Esophagus muscularis mucosa (tissue), 4 donors: ENCODE measurements around the gene PLCZ1. TPM values are rescaled to one million over a fixed set of nuclear protein-coding genes. Genes with fewer than 3 reads are reported as not detected.

Source experiments
- DNase-seq: peaks from one replicate; pipeline ENCODE4 v3.0.0-alpha.2; 2017; ENCODE audit errors: extremely low spot score
- H3K27ac ChIP-seq, 4 donors: fragments of 200-600 bp; sonication (generic); replicated peaks in 1 of 4; 1 replicate in 3 of 4; 2 replicates in 1 of 4; pipeline ENCODE4 v1.5.1; 2016 to 2019; ENCODE audit warnings: mild to moderate bottlenecking in 1 of 4
- H3K27me3 ChIP-seq, 4 donors: fragments of 200-600 bp; sonication (generic); one replicate each; pipeline versions ENCODE4 v1.5.1 to v1.6.0; 2016 to 2019
- H3K36me3 ChIP-seq, 4 donors: fragments of 200-600 bp; sonication (generic); one replicate each; pipeline ENCODE4 v1.5.1; 2016 to 2019
- H3K4me1 ChIP-seq, 4 donors: fragments of 200-600 bp; sonication (generic); one replicate each; pipeline ENCODE4 v1.5.1; 2016 to 2019
- H3K4me3 ChIP-seq, 4 donors: fragments of 200-600 bp; sonication (generic); 1 replicate in 2 of 4; 2 replicates in 2 of 4; pipeline ENCODE4 v1.5.1; 2016 to 2019; ENCODE audit warnings: mild to moderate bottlenecking in 4 of 4, moderate library complexity in 1 of 4
- H3K9me3 ChIP-seq, 4 donors: fragments of 200-600 bp; sonication (generic); 1 replicate in 3 of 4; 2 replicates in 1 of 4; pipeline ENCODE4 v1.5.1; 2016 to 2019
- EP300 ChIP-seq: sonication (generic); formaldehyde crosslinking; IDR thresholded peaks from one replicate; pipeline ENCODE4 v1.6.1; 2017; ENCODE audit warnings: antibody characterized with exemption
- POLR2A ChIP-seq: fragments of 450-650 bp; IDR thresholded peaks from one replicate; pipeline ENCODE4 v1.6.1; 2017; ENCODE audit warnings: antibody characterized with exemption, moderate library complexity, mild to moderate bottlenecking, low read depth
- POLR2AphosphoS5 ChIP-seq, 2 donors: sonication (generic); formaldehyde crosslinking; IDR thresholded peaks; one replicate each; pipeline ENCODE4 v1.6.1; 2017; ENCODE audit warnings: antibody characterized with exemption in 2 of 2
- WGBS: methylation state at CpG from one replicate; pipeline ENCODE4 v1.1.5; 2018; 5-methylcytosine and 5-hydroxymethylcytosine counted together
- intact Hi-C: fragments of 100-400 bp; cut with DNase I; formaldehyde crosslinking; loops from one replicate; pipeline ENCODE4 v1.15.1; 2023
- total RNA-seq, 4 donors: library from RNA; depleted of rRNA; stranded (reverse); fragments of >200 nt; gene quantifications; one replicate each; pipeline versions ENCODE4 v1.1.0 to v1.2.1, GENCODE V29; 2016
- TF ChIP-seq, protein P1 (sequence below), 3 experiments: fragments of 200-600 bp in 2 of 3; fragments of 450-650 bp in 1 of 3; sonication (generic) in 2 of 3; IDR thresholded peaks; one replicate each; pipeline ENCODE4 v1.5.1; 2017 to 2019; ENCODE audit warnings: antibody characterized with exemption in 3 of 3, mild to moderate bottlenecking in 2 of 3, moderate library complexity in 1 of 3

The PLCZ1 gene
- total RNA-seq, 4 donors from 2014 or later = 0.83 TPM; not detected in 3

DNA sequence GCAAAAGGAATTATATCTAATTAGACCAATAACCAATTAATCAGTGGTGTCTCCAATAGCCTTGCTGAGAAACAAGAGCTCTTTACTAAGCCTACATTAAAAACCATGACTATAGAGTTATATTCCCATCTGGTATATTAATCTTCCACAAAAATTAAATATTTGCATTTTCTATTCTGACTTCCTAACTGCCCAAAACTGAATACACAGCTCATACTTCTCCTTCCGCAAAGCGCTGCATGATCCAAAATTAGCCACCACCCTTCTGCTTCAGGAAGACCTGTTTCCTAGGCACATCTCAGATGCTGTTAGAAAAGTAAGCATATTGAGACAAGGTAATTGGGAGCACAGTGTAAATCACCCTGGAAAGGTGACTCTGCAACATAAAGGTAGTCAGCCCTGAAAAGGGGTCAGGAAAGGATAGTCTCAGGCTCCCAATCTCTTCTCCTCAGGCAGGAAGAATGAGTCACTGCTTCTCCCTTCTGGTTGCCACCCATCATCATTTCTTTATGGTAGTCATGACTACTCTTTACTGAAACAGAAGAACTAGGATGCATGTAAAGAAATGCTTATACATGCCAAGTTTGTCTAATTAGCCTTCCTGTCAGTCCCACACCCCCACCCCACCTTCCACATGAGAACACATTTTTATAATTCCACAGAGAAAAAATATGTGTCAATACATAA, 54.3 kb downstream of the PLCZ1 start:
- Histone ChIP-seq H3K4me3 (no peak overlapping the region), H3K36me3 (no peaks in the 10 kb centered on the region), H3K27me3 (no peaks in the 10 kb centered on the region), H3K4me1 (no peaks in the 10 kb centered on the region), H3K9me3 (no peaks in the 10 kb centered on the region), H3K27ac (no peak overlapping the region)
- WGBS = 90% methylated on average over 2 of the region's 2 CpGs
- intact Hi-C loops = no loop called here
- TF ChIP-seq EP300 (no peak), POLR2A (no peak), POLR2AphosphoS5 (IDR thresholded peaks at IDR 0.05) (no peak)
- TF ChIP-seq, protein P1, sequence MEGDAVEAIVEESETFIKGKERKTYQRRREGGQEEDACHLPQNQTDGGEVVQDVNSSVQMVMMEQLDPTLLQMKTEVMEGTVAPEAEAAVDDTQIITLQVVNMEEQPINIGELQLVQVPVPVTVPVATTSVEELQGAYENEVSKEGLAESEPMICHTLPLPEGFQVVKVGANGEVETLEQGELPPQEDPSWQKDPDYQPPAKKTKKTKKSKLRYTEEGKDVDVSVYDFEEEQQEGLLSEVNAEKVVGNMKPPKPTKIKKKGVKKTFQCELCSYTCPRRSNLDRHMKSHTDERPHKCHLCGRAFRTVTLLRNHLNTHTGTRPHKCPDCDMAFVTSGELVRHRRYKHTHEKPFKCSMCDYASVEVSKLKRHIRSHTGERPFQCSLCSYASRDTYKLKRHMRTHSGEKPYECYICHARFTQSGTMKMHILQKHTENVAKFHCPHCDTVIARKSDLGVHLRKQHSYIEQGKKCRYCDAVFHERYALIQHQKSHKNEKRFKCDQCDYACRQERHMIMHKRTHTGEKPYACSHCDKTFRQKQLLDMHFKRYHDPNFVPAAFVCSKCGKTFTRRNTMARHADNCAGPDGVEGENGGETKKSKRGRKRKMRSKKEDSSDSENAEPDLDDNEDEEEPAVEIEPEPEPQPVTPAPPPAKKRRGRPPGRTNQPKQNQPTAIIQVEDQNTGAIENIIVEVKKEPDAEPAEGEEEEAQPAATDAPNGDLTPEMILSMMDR (IDR thresholded peaks at IDR 0.05) = no peak
- no peak for DNase-seq

DNA sequence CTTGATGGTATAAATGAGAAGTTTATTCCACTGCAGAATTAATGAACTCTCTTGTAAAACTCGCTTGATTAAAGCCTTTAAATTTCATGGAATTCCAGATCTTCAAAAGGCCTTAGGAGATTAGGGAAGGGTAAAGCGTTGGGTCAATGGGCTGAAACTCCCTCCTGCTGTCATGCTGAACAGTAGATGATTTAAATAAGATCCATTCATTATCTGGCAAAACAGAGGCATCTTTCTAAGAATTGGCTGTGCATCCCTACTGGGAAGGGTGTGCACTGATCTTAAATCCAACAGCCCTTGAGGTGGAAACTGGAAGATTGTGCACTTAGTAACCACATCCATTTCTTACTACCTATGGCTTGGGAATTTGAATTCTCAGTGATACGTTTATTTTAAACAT, 56.0 kb downstream of the PLCZ1 start:
- Histone ChIP-seq H3K27ac (no peak overlapping the region), H3K4me3 (no peak overlapping the region), H3K9me3 (no peaks in the 10 kb centered on the region), H3K4me1 (peaks cover 0 to 7% (median 0%) of the 10 kb centered on the region in 4 donors), H3K36me3 (no peaks in the 10 kb centered on the region), H3K27me3 (no peaks in the 10 kb centered on the region)
- TF ChIP-seq EP300 (no peak), POLR2AphosphoS5 (IDR thresholded peaks at IDR 0.05) (no peak), POLR2A (no peak)
- TF ChIP-seq, protein P1 (IDR thresholded peaks at IDR 0.05) = no peak
- intact Hi-C loops = no loop called here
- 87% methylated on average over 3 of the region's 3 CpGs for WGBS
- DNase-seq = no peak

DNA sequence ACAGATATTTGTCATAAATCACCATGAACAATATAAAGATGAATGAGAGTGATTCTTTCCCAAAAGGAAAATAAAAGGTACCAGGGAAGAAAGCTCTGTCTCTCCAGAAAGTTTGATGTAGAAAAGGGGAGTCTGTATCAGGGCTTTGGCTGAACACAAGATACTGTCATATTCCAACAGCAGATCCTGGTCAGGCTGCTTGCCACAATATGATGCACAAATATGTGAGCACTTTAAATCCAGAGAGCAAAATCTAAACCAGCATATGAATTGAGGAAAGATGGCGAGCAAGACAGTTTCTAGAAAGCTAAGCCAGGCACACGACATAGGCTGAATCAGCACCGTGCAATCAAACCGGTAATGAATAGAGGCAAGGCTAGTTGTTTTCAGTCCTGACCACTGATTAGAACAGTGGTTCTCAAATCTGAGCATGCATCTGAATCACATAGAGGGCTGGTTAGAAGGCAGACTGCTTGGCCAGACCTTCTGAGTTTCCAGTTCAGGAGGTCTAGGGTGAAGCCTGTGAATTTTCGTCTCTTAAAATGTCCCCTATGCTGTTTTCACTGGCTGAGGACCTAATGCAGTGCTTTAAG, 60.7 kb downstream of the PLCZ1 start:
- Histone ChIP-seq H3K4me1 (peaks cover 0 to 7% (median 0%) of the 10 kb centered on the region in 4 donors), H3K27me3 (no peaks in the 10 kb centered on the region), H3K27ac (no peak overlapping the region), H3K36me3 (no peaks in the 10 kb centered on the region), H3K4me3 (no peak overlapping the region), H3K9me3 (no peaks in the 10 kb centered on the region)
- intact Hi-C loops = no loop called here
- 49% methylated on average over 5 of the region's 5 CpGs for WGBS
- DNase-seq = no peak
- TF ChIP-seq POLR2AphosphoS5 (IDR thresholded peaks at IDR 0.05) (no peak), EP300 (no peak), POLR2A (no peak)
- TF ChIP-seq, protein P1 (IDR thresholded peaks at IDR 0.05) = no peak

DNA sequence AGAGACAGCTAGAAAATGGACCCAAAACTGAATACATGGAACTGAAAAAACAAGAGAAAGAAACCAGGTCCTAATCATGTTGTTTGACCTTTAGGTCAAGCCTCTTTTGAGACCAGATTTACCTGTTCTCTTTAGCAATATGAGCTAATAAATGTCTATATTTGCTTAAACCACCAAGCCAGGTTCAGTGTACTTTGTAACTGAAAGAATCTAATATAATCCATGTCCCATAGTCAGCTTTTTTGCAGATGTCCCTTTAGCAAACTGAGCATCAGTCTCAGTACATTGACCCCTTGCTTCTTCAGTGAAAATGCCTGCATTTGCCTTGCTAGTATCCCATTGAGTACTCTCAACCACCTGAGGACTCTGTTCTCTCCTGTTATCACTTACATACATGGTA, 61.7 kb downstream of the PLCZ1 start:
- no peaks in the 10 kb centered on the region for H3K9me3 ChIP-seq
- H3K4me3 ChIP-seq = no peak overlapping the region
- no peaks in the 10 kb centered on the region for H3K36me3 ChIP-seq
- H3K27me3 ChIP-seq = no peaks in the 10 kb centered on the region
- TF ChIP-seq EP300 (no peak), POLR2A (no peak), POLR2AphosphoS5 (IDR thresholded peaks at IDR 0.05) (no peak)
- TF ChIP-seq, protein P1 (IDR thresholded peaks at IDR 0.05) = no peak
- H3K27ac ChIP-seq = no peak overlapping the region
- intact Hi-C loops = no loop called here
- no peak for DNase-seq
- H3K4me1 ChIP-seq = peaks cover 0 to 7% (median 0%) of the 10 kb centered on the region in 4 donors
